GM21423 (cell line): ENCODE measurements around the gene DROSHA.

Source experiments
- ATAC-seq: cut with Tn5 transposase; IDR thresholded peaks from one replicate; pipeline ENCODE4 v1.9.1; 2021; ENCODE audit warnings: mild to moderate bottlenecking, moderate library complexity; ENCODE audit not compliant: unreplicated experiment

The DROSHA gene

GRCh38 chr5:31530541-31531265, 1.2 kb downstream of the DROSHA start:
- ATAC-seq, result no peak

GRCh38 chr5:31523041-31523440, 8.9 kb downstream of the DROSHA start:
- ATAC-seq, result no peak

- ATAC-seq, result no peak
Observed at GRCh38 chr5:31516802-31517201, 15.1 kb downstream of the DROSHA start.

GRCh38 chr5:31511305-31511704, 20.6 kb downstream of the DROSHA start:
- ATAC-seq, result no peak

- ATAC-seq, result no peak
Observed at GRCh38 chr5:31504529-31504928, 27.4 kb downstream of the DROSHA start.

- ATAC-seq, result no peak
Observed at GRCh38 chr5:31502506-31502905, 29.4 kb downstream of the DROSHA start.

- no peak for ATAC-seq
Observed at GRCh38 chr5:31500256-31500655, 31.6 kb downstream of the DROSHA start.

- ATAC-seq, result no peak
Observed at GRCh38 chr5:31496891-31497290, 35.0 kb downstream of the DROSHA start.

GRCh38 chr5:31496301-31496700, 35.6 kb downstream of the DROSHA start:
- no peak for ATAC-seq

GRCh38 chr5:31495336-31495735, 36.6 kb downstream of the DROSHA start:
- ATAC-seq, result no peak

GRCh38 chr5:31492869-31493268, 39.0 kb downstream of the DROSHA start:
- ATAC-seq, result no peak

GRCh38 chr5:31487506-31487905, 44.4 kb downstream of the DROSHA start:
- ATAC-seq, result no peak

GRCh38 chr5:31486441-31486840, 45.5 kb downstream of the DROSHA start:
- no peak for ATAC-seq

- ATAC-seq, result no peak
Observed at GRCh38 chr5:31485376-31486207, 46.3 kb downstream of the DROSHA start.

GRCh38 chr5:31481531-31482165, 50.2 kb downstream of the DROSHA start:
- ATAC-seq, result no peak

GRCh38 chr5:31479706-31480105, 52.2 kb downstream of the DROSHA start:
- ATAC-seq, result no peak

GRCh38 chr5:31478901-31479300, 53.0 kb downstream of the DROSHA start:
- ATAC-seq, result no peak

GRCh38 chr5:31477971-31478370, 53.9 kb downstream of the DROSHA start:
- no peak for ATAC-seq

GRCh38 chr5:31477516-31477915, 54.4 kb downstream of the DROSHA start:
- no peak for ATAC-seq

- ATAC-seq, result no peak
Observed at GRCh38 chr5:31476738-31477141, 55.2 kb downstream of the DROSHA start.

- ATAC-seq, result no peak
Observed at GRCh38 chr5:31471916-31472315, 60.0 kb downstream of the DROSHA start.

GRCh38 chr5:31471040-31471439, 60.9 kb downstream of the DROSHA start:
- ATAC-seq, result no peak
